Sciatic nerve (tissue), 2 donors: ENCODE measurements around the gene KRT6C. TPM values are rescaled to one million over a fixed set of nuclear protein-coding genes. Genes with fewer than 3 reads are reported as not detected.

ENCODE experiments used
- ATAC-seq: fragments of 200-7000 bp; cut with Tn5 transposase; one replicate; pipeline ENCODE4 v1.9.1; 2020; ENCODE audit warnings: mild to moderate bottlenecking, moderate library complexity
- DNase-seq: peaks from one replicate; pipeline ENCODE4 v3.0.0-alpha.2; 2020; ENCODE audit warnings: low spot score
- intact Hi-C: fragments of 100-400 bp; cut with DNase I; formaldehyde crosslinking; loops from one replicate; pipeline ENCODE4 v1.14.2; 2022
- total RNA-seq: library from RNA; stranded (reverse); fragmentation: NEBNext Ultra II Directional; extraction: Animal tissue kit (Norgen Biotek cat#: 25700); gene quantifications from one replicate; pipeline ENCODE4 v1.2.1, GENCODE V29; 2021
- donor health status: DM: no; HTN: no; CAD: no.
- donor health status: DM: no; HTN: no; CAD: no.

The KRT6C gene
- total RNA-seq, result not detected

- intact Hi-C loops, result no loop called here
- no peak for DNase-seq
- no peak for ATAC-seq
These were observed at the start of gene KRT6C for GRCh38 chr12:52473768-52474167. TSS of gene KRT6C (minus strand) at chr12:52473805. CDS start at chr12:52473737, 68 bp downstream.

DNA sequence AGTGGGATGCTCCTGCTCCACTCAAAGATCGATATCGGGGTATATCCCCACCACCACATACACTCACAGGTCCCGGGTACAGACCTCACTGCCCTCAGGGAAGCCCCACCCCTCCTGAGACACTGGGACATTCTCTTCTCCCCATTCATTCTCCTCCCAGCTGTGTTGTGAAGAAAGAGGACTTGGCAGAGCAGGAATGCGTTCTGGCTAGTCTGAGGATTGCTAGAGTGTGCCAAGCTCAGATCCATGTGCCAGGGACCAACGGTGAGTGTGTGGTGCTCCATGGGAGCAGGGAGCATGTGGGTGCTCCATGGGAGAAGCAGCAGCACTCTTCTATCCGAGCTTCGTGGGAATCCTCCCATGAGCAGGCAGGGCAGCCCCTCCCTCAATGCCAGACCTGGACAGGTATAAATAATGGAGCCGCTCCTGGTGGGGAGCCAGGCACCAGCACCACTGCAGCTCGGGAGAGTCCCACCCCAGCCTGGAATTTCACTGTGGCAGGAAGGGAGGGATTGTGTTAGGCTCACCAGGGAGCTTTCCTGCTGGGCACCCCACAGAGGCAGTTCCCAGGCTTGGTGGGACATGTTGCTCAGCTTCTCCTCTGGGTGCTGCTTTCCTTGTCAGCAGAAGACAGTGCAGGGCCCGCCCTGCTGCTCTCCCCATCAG, 48.9 kb upstream of the KRT6C start:
- peak; percentile 49 for ATAC-seq
- intact Hi-C loops, result no loop called here
- peak; percentile 46 for DNase-seq

- peak; percentile 54 for DNase-seq
- intact Hi-C loops, result no loop called here
- ATAC-seq, result no peak
These were observed 48.1 kb upstream of the KRT6C start for GRCh38 chr12:52521568-52522266.

DNA sequence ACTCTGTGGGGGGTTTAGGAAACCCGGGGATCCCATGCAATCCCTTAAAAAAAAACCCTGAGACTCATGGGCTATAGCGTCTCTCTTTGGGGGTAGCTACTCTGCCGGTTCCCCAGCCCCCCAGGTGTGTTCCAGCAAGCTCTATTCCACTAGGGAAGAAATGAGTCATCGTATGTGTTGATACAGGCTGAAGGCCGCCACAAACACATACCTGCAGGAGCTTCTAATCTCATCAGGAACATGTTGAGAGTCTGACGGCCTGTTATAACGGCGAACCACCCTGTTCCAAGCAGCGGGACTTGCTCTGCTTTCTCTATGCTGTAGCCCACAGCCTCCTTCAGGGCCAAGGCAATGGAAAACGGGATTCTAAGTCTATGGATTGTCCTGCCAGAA, 47.6 kb upstream of the KRT6C start:
- DNase-seq (peak; percentile 35), ATAC-seq (peak; percentile 32)
- intact Hi-C loops, result no loop called here

DNA sequence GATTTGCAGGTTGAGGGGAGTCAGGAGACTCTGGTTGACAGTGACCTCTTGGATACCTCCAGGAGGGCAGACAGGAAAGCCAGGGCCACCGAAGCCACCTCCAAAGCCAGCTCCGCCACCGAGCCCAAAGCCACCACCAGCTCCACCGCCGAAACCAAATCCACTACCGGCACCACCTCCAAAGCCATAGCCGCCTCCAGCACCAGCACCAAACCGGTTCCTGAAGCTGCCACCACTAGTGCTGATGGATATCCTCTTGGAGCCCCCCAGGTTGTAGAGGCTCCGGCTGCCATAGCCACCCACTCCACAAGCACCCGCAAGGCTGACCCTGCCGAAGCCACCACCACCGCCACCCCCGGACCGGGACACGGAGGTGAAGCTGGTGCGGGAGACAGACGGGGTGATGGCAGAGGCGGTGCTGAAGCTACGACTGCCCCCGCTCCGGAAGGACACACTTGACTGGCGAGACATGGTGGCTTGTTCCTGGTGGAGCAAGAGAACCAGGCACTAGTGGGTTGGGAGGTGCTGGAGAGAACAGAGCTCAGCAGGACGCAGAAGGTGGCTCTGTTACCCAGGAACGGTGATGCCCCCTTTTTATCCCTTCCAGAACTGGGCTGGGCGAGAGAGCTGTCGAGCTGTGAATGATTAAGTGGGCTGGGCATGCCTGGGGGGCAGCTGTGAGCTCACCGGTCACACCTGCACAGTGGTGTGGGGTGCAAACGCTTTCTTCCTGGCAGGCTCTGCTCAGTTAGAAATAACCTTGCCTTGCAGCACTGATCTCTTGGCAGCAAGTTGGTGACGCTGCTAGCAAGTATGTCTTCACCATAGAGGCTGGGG, 46.4 kb upstream of the KRT6C start, which contains the start of gene KRT5:
Gene KRT5, minus strand, starts transcription at position 569 of the 837 bp plus-strand sequence. Its CDS starts 98 bp downstream, at position 471.
- no peak for ATAC-seq
- DNase-seq, result peak; percentile 54
- intact Hi-C loops, result no loop called here

DNA sequence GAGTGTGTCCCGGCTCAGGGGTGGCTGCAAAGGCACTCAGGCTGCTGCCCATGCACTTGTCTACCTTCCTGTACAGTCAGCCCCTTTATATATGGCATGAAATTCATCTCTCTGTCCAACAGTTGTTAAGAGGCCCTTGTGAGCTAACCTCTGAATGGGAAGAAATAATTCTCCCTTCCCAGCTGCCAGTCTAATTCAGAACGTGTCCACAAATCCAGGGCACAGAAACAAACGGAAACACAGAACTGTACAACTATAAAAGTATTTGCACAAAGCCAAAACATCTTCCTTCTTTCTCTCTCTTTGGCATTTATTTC, 45.7 kb upstream of the KRT6C start:
- intact Hi-C loops, result no loop called here
- no peak for DNase-seq
- no peak for ATAC-seq

DNA sequence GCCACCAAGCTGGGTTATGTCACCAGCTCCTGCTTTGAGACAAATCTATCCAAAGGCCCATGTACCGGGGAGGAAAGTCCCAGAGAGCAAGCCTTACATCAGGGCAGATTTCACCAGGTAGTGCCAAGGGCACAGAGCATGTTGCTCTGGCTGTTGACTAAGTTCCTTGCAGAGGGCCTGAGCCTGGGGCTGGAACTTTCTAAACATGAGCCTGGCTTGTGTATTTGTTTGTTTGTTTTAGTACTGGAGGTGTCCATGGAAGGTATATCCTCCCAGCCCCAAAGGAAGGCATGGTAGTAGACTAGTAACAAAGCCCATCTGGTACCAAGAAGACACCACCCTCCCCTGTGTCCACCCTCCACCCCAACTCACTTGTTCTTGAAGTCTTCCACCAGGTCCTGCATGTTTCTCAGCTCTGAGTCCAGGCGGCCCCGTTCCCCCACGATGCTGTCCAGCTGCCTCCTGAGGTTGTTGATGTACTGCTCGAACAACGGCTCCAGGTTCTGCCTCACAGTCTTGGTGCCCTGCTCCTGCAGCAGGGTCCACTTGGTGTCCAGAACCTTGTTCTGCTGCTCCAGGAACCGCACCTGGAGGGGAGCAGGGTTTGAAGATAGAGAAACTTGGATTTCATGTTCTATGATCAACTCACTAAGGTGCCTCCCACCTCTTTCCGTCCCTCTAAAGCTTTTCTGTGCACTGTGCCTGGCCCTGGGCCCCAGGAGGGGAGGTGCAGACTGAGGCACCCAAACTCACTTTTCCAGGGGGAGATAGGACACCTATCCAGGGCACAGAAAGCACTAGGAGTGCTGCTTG, 45.2 kb upstream of the KRT6C start:
- ATAC-seq (no peak), DNase-seq (peak; percentile 42)
- intact Hi-C loops, result no loop called here

DNA sequence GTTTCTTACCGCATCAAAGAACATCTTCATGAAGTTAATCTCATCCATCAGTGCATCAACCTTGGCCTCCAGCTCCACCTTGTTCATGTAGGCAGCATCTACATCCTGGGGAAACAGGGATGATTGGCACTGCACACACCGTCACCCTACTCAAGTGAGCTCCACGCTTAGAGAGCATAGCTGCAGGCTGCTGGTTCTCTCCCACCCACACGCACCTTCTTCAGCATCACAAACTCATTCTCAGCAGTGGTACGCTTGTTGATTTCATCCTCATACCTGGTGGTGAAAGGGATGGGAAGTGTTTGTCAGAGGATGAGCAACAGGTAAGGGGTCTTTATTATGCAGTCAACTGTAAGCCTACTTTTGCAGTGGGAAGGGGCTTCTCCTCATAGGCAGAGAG, 44.3 kb upstream of the KRT6C start:
- DNase-seq (no peak), ATAC-seq (no peak)
- intact Hi-C loops, result no loop called here

GRCh38 chr12:52517005-52517835, 43.6 kb upstream of the KRT6C start:
- DNase-seq, result peak; percentile 31
- no peak for ATAC-seq
- intact Hi-C loops, result no loop called here

DNA sequence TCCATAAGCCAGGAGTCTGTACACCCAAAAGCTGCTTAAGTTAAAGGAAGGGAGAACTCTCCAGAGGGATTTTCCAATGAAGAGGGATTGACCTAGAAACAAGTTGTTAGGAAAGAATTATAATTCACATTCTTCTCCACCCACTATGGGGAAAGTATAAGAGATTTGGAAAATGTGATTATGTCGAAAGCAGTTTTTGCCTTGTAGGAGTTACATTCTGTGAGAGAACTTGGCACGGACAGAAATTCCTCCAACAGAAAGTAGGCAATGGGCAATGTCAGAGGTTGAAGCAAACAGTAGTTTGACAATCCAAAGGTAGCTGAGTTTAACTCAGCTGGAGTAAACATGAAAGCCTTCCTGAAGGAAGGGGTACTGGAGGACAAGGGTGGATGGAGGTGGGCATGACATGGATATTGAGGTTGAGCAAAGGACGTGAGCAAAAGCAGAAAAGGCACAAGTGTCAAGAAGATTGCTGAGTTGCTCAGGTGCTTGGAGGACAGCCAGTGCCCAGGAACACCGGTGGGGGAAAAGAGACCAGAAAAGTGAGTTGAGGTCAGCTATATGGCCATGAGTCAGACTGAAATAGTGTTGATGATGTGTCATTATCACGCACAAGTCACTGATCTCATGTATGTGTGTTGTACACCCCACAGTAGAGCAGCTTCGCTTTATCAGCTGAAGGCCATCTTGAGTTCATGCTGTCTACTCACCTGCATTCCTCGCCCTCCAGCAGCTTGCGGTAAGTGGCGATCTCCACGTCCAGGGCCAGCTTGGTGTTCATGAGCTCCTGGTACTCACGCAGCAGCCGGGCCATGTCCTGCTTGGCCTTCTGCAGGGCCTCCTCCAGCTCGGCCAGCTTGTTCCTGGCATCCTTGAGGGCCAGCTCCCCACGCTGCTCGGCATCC, 42.6 kb upstream of the KRT6C start:
- peak; percentile 29 for ATAC-seq
- intact Hi-C loops, result no loop called here
- peak; percentile 34 for DNase-seq

DNA sequence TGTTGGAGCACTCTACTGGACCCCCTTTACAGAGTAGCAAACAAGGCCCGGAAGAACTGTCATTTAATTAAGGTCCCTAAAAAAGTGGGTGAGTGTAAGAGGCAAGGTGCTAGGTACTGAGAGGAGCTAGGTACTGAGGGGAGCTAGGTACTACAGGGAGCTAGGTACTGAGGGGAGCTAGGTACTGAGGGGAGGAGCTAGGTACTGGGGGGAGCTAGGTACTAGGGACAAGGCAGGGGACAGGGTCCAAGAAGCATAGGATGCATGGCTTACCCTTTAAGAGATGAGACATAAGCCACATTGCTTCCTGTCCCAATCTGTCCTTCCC, 41.7 kb upstream of the KRT6C start:
- ATAC-seq, result peak; percentile 29
- DNase-seq, result no peak
- intact Hi-C loops, result no loop called here

- peak; percentile 60 for DNase-seq
- ATAC-seq, result peak; percentile 38
- intact Hi-C loops, result no loop called here
These were observed 41.1 kb upstream of the KRT6C start for GRCh38 chr12:52514471-52515318.

DNA sequence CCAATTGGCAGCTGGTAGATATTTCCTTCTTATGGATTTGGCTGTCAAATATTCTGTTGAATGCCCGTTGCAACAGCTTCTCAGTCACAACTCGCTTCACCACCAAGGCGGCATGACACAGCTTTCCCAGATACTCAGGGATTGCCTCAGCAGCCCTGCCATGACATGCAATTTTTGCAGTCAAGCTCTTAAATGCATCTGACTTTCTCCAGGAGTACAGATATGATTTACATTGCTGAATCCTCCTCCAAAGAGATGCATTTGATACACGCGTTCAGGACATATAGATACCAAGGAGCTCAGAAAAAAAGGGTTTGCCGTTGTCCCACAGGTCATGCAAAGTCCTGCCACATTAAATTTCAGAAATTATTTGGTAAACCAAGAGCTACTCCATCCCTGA, 40.1 kb upstream of the KRT6C start:
- ATAC-seq (no peak), DNase-seq (no peak)
- intact Hi-C loops, result no loop called here

DNA sequence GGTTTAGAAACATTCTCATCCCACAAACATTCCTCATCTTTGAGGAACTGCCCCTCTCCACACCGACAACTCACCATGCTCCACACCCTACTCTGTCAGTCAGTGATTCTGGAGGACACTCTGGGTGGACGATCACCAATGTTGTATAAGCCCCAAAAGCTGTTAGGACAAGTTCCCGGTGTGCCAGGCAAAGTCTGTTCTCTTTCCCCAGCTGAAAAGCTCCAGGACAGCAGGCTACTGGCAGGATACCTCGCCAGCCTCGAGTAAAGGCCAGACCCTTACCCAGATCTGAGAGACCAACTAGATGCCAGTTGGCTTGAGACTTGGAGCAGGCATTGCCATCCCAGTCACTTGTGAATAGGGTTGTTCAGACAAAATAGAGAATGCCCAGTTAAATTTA, 34.6 kb upstream of the KRT6C start:
- ATAC-seq (no peak), DNase-seq (peak; percentile 32)
- intact Hi-C loops, result no loop called here

DNA sequence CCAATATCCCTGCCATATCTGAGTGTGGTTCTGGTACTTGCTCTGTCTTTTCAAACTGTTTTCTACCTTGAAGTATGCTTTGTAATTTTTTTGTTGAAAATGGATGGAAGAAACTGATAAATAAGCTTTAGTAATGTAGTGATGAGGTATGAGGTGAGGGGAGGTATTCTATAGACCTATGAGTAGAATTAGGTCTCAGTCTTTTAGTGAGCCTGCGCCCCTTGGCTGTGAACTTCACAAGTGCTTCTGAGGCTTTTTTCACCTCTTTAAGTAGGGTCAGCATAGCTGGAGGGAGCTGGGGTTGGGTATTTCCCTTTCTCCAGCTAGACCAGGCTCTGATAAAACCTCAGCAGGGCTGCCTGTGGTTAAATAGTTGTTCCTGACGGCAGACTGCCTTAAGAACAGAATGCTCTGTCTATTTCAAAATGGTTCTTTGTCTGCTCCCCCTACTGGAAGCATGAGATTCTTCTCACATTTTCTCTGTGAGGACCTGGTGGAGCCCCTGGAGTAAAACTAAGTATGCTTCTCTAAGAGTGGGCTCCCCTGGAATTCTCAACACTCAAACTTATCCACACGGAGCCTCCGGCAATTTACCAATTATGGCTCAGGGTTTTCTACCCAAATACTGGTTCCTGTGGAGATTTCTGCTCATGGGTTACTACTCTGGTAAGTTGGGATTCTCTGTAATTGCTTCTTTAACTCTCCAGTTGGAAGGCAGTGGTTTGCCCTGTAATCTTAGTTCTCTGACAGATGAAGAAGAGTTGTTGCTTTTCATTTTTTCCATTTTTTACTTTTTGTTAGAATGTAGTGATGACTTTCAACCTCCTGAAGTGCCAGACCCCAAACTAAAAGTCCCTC, 33.5 kb upstream of the KRT6C start:
- ATAC-seq, result peak; percentile 58
- intact Hi-C loops, result no loop called here
- DNase-seq, result no peak

GRCh38 chr12:52502877-52503276, 29.3 kb upstream of the KRT6C start:
- DNase-seq, result no peak

More at GRCh38 chr12:52502877-52503276, 29.3 kb upstream of the KRT6C start:
- no peak for ATAC-seq
- intact Hi-C loops, result no loop called here
